Right ventricle myocardium superior (tissue), 1 donor: ENCODE data around the gene C1GALT1. TPM values are rescaled to one million over a fixed set of nuclear protein-coding genes. Genes with fewer than 3 reads are reported as not detected.

Experiments used
- ATAC-seq: fragments of 200-7000 bp; cut with Tn5 transposase; one replicate; pipeline ENCODE4 v1.9.1; 2020; ENCODE audit warnings: mild to moderate bottlenecking; ENCODE audit not compliant: poor library complexity
- DNase-seq: peaks from one replicate; pipeline ENCODE4 v3.0.0-alpha.2; 2020
- intact Hi-C: fragments of 100-400 bp; cut with DNase I; formaldehyde crosslinking; loops from one replicate; pipeline ENCODE4 v1.11.2; 2022
- total RNA-seq: library from RNA; stranded (reverse); fragmentation: NEBNext Ultra II Directional; extraction: Animal tissue kit (Norgen Biotek cat#: 25700); gene quantifications from one replicate; pipeline ENCODE4 v1.2.1, GENCODE V29; 2021
- donor health status: DM: no; HTN: yes; CAD: no; lungs with severe emphysema.

C1GALT1 gene
- total RNA-seq, 1 donor from 2014 or later, result 14.1 TPM

DNA sequence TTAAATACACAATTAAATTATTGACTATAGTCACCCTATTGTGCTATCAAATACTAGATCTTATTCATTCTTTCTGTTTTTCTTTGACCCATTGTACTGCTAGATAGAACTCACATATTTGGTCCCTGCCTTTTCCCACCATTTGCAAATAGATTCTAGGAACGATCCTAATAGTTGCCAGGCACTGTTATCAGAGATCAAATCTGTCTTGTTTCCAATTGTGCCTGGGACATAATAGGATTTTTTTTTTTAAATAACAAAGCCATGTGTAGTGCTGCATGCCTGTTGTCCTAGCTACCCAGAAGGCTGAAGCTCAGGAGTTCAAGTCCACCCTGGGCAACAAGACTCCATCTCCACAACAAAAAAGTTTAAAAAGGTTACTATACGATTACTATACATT, 72.0 kb downstream of the C1GALT1 start:
- intact Hi-C loops, result no loop called here
- DNase-seq (no peak), ATAC-seq (no peak)

DNA sequence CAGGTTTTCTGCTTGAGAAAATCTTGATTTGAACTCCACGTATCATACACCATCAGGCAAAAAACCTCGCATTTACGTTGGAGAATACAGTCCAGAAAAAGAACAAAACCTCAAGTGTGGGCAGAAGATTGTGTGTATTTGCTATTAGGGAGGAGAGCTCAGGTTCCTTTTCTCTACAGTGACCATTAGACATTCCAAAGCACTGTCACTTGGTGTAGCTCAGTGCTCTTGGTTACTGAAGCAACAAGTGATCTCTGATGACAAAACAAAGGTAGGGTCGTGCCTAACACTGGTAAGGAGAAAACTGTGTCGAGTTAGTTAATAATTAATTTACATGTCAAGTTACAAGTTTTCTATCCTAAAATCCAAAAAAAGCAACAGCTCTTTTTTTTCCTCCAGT, 72.6 kb downstream of the C1GALT1 start:
- DNase-seq (no peak), ATAC-seq (no peak)
- intact Hi-C loops, result no loop called here

DNA sequence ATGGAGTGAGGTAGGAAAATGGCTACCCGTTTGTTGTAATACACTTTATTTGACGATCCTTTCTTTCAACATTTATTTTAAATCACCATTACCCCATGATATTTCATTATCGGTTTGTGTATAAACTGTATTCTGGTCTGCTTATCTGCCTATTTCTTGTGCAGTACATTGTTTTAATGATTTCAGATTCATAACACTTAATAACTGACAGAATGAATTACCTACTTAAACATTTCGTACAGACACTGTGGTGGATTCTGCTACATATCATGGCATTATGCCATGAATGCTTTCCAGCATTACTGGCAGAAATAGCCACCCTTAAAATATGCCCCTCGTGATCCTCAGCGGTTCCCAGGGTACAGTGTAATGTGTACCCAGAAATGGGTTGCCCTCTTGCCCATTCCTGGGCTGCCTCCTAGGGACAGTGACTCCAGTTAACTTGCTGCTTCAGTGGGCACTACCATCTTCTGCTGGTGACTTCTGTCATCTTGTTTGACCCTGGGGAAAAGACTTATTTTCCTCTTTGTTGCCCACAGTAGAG, 74.5 kb downstream of the C1GALT1 start:
- ATAC-seq (peak; percentile 90), DNase-seq (no peak)
- intact Hi-C loops, result no loop called here

DNA sequence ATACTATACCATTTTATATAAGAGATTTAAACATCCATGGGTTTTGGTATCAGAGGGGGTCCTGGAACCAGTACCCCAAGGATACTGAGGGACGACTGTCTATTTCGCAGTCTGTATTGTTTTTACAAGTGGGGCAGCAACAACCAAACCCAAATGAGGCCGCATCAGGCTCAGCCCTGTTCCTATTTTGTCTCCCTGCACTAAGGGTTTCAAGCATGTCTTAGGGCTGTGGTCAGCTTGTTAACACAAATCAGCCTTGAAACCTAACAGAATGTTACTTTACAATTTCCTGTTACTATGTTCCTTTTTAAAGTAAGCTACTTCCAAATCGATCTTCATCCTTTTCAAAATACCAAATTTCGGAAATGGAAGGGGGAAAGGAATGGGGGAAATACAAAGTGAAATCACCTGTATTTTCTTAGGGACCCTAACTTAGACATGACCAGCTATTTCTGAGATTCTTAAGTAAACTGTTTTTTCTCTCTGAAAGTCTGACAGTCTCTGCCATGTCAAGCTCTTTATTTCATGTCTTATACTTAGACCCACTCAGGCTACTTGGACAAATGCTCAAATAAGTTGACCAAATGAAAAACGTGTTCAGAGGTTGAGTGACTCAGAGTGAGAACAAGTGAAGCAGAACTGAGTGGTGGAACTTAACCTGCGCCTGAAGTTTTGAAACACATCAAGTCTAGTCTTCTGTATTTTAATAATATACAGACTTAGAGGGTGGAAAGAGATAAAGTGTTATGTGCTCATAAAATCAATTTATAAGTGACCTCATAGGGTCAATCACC, 75.8 kb downstream of the C1GALT1 start:
- intact Hi-C loops, result no loop called here
- no peak for ATAC-seq
- no peak for DNase-seq

DNA sequence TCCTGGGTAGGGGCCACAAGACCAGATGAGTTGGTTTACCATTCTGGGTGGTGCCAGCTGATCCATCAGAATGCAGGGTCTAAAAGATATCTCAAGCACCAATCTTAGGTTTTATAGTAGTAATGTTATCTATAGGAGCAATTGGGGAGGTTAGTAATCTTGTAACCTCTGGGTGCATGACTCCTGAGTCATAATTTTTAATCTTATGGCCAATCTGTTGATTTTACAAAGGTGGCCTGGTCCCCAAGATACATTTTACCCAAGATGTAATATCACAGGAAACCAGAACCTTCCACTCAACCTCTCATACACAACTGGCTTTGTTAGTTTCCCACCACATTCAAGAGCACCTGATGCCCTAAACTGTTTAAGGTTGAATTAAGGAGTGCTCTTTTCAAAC, 79.5 kb downstream of the C1GALT1 start:
- intact Hi-C loops, result no loop called here
- no peak for ATAC-seq
- DNase-seq, result no peak

DNA sequence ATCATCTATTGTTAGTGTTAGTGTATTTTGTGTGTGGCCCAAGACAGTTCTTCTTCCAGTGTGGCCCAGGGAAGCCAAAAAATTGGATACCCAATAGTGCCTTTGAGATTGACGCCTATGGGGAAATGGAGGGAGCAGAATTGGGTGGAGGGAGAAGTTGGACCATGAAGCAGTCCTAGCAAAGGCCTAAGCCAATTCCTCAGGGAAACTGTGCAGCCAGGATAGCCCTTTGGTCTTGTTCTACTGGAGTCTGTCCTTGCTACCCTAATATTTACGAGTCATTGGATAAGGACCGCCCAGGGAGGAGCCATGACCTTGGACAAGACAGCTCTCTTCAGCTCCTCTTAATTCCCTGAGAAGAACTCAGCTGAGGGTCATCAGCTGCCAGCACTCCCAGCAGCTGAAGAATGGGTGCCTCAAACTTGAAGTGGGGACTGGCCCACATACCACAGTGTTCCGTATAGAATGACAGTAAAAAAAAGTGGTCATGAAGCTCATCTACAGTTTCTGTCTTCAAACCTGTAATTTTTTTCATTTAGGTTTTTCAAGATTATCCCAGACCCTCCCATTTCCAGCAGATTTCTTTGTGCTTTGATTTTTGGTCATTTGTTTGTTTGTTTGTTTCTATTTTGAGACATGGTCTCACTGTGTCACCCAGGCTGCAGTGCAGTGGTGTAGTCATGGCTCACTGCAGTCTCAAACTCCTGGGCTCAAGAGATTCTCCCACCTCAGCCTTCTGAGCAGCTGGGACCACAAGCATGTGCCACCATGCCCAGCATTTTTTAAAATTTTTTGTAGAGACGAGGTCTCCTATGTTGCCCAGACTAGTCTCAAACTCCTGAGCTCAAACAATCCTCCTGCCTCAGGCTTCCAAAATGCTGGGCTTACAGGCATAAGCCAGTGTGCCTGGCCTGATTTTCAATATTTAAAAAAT, 81.2 kb downstream of the C1GALT1 start:
- intact Hi-C loops, result no loop called here

DNA sequence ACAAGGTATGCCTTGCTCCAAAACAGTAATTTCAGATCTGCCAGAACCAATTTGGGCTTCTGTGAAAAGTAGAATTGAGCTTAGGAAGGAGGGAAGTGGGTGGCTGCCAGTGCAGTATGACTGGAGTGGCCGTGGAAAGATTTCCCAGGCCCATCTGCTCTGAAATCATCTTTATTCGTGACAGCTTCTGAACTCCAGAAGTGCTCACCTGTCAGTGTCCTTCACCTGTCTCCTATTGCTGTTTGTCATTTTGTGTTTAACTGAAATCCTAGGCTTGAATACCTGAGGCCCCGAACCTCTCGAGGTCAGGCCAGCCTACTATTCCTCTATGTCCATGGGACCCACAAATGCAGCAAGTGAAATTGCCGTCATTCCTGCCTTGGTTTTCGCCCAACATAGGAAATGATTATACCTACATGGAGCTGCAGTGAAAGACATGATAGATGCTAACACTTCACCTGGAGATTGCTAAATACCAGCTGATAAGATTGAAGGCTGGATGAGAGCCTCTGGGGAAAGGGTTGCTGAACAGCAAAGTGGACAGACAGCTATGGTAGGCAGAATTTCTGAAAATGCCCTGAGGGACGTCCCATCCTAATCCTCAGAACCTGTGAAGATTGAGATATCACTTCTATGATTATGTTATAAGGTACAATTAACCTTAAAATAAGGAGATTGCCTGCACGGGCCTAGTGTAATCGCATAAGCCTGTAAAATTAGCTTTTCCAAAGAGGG, 82.1 kb downstream of the C1GALT1 start:
- intact Hi-C loops, result no loop called here
- DNase-seq, result no peak
- no peak for ATAC-seq

More for the DNA sequence above, 81.2 kb downstream of the C1GALT1 start:
- no peak for DNase-seq
- ATAC-seq, result no peak

DNA sequence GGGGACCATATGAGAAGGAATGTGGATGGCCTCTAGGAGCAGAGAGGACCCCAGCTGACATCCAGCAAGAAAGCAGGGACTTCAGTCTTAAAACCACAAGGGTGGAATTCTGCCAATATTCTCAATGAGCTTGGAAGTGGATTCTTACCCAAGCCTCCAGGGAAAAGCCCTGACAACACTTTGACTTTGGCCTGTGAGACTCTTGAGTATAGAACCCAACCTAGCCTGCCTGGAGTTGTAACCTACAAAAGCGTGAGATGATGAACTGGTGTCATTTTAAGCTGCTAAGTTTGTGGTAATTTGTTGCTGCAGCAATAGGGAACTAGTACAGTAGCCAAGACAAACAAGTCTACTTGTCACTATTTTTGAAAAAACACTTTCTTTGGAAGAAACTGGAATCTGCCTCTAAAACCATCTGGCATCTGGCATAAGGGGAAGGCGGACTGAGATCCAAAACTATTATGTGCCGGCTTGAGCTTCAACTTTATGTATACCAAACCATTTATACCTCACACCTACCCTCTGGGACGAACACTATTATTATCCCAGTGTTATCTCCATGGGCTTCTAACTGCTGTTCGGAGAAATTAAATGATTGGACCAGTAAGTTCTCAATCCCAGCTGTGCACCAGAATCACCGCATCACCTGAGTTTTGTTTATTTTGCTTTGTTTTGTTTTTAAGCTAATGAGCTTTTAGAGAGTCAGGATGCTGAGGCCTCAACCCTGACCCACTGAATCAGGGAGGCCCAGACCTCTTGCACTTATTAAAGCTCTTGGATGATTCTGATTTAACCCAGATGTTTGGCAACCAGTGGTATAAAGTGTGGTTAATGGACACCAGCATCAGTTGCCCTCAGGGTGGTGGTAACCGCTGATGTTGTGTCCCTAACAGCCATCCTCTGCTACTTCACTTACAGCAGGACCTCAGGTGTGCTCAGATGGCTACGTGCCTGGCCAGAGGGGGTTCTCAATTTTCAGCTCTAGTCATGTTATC, 83.0 kb downstream of the C1GALT1 start:
- ATAC-seq, result peak; percentile 36
- no peak for DNase-seq
- intact Hi-C loops, result no loop called here

DNA sequence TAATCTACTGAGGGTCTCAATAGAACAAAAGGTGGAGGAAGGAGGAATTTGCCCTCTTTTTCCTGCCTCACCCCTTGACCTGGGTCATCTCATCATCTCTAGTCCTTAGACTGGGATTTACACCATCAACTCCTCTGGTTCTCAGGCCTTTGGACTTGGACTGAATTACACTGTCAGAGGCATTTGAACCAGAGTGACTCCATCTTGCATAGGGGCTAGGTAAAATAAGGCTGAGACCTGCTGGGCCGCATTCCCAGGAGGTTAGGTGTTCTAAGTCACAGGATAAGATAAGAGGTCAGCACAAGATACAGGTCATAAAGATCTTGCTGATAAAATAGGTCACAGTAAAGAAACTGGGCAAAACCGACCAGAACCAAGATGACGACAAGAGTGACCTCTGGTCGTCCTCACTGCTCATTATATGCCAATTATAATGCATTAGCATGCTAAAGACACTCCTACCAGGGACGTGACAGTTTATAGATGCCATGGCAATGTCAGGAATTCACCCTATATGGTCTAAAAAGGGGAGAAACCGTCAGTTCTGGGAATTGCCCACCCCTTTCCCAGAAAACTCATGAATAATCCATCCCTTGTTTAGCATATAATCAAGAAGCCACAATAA, 84.0 kb downstream of the C1GALT1 start:
- intact Hi-C loops, result no loop called here
- DNase-seq (no peak), ATAC-seq (no peak)

DNA sequence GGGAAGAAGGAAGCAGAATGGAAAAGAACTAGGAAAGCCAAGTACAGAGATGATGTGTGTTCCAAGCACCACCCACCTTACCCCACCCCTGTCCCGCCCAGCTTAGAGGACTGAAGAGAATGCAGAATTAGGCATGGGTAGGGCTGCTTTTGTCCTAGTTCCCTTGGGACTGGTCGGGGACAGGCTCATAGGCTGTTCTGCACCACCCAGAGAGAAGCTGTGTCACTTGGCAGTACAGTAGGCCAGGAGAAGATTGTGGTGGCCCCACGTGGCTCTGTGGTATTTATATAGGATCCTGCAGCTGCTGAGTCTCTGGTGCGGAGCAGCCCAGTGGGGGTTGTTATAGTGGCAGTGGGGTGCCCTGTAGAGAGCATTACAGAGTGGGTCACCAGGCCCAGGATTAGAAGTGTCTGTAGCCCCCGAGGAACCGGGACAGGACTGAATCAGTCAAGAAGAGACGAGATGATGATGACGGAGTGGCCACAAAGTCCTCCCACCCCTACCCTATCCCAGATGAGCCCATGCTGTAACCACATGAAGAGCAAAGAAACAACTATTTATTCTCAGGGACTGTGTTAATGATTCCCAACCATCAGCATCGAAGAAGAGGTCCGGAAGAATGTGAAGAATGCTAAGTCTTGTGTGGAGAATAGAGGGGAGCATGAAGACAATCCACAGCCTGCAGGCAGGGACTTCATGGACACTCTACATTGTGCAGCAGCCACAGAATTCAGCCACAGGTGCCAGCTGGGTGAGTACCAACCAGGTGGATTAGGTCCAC, 88.9 kb downstream of the C1GALT1 start:
- DNase-seq (no peak), ATAC-seq (no peak)
- intact Hi-C loops, result no loop called here

DNA sequence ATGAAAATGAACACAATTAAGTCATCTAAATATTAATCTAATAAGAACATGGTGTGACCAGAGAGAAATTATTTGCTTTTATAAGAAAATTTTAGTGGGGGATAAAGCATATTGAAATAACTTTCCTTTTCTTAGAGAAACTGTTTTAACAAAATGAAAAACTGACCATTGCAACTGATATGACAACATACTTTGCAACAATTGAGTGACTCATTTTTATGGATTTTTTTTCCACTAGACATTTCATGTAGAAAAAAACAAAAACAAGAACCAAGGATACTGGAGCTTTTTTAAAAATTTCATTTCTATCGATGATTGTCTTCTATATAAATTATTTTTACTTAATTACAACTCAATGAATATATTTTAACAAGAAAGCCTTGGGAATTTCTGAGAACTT, 90.0 kb downstream of the C1GALT1 start:
- no peak for DNase-seq
- no peak for ATAC-seq
- intact Hi-C loops, result no loop called here

DNA sequence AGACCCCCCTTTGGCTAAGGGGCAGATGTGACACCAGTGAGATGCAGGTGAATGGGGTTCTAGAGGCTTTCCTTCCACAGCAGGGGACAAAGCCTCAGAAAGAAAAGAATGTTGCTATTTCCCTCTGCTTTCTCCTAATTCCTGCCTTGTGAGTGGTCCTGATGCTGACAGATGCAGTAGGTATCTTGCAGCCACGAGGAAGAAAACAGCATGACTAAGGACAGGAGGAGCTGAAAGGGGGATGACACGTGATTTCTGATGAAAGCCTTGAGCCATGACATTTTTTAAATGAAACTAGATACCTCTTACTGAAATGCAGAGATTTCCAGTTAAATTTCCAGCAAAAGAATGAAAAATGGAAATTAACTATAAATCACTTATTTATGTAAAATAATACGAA, 92.4 kb downstream of the C1GALT1 start:
- no peak for DNase-seq
- intact Hi-C loops, result no loop called here
- no peak for ATAC-seq

DNA sequence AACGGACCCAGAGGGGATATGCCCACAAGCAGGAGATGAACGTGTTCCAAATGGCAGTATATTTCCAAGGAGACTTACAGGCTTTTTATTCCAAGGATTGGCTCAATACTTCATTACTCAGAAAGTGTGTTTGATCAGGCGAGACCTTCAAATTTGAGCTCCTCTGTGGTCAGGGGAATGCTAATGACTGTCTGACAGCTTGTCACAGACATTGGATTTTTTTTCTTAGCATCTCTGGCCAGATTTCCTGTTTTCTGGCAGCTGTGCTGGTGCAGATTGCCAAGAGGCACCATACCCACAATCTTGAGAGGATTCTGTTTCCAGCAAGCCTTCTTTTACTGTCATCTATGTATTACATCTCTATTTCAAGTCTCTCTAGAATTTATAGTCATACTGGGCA, 93.8 kb downstream of the C1GALT1 start:
- ATAC-seq (no peak), DNase-seq (no peak)
- intact Hi-C loops, result no loop called here

DNA sequence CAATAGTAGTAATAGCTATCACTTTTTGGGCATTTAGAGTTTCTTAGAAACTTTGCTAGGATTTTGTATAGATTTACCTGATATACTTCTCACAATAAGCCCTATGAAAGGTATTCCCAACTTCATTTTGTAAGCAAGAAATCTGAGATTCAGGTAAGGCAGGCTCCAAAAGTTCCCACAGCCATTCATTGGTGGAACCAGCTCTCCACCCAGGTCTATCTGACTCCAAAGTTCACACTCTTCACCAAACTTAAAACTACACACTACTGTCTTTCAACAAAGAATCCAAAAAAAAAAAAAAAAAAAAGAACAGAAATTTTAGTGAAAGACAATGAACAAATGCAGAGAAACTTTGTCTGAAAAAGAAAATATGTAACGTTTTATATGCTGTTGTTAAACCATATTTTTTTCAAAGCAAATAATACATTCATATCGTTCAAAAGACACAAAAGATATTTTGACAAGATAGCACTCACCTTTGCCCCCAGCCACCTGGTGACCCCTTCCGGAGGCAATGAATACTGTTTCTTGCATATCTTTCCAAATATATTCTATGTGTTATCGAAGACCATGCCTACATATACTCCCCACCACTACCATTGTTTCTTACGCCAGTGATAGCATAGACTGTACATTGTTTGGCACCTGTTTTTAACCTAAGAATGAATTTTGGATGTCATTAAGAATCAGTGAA, 108.2 kb downstream of the C1GALT1 start:
- ATAC-seq (no peak), DNase-seq (no peak)
- intact Hi-C loops, result no loop called here

DNA sequence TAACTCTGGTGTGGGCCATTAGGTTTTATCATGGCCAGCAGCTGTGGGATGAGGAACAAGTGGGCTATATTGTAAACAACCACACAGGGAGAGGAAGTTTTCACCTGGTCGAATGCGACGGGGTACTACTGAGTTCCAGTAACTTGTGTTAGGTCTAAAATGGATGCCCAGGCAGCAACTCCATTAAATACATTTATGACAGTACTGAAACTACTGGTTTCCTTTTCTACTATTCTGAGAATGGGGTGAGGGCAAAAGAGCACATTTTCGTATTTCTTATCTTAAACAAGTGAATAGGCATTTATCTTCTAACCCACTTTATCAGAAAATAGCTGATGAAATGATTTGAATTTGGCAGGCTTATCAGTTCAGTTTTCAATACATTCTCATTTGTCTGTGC, 109.7 kb downstream of the C1GALT1 start:
- ATAC-seq (no peak), DNase-seq (no peak)
- intact Hi-C loops, result no loop called here

DNA sequence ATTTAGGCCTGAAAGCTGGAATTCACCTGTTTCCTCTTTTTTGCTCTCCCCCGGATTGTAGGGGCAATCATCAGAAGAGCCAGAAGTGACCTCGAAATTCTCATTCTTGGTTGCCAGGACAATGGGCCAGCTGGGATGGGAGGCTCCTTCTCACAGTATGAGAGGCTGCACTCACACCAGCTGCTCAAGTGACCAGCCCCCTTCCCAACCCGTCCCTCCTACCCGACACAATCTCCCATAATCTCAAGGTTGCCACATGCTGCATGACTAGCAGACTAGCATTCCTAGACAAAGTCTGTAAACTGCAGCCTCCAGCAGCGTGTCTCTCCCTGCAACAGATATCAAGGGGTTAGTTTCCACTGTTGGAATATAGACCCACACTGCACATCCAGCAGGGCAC, 110.3 kb downstream of the C1GALT1 start:
- DNase-seq, result no peak
- intact Hi-C loops, result no loop called here
- no peak for ATAC-seq
